CD14-positive monocyte (primary cell): ENCODE results near the gene NHERF2. TPM values are rescaled to one million over a fixed set of nuclear protein-coding genes. Genes with fewer than 3 reads are reported as not detected.
A peak's percentile ranks its signal among the peaks of the same experiment; 100 is the strongest.

ENCODE experiments used
- DNase-seq, 3 donors: peaks; one replicate each; pipeline ENCODE4 v3.0.0-alpha.2; 2011 to 2022
- H2AFZ ChIP-seq: 2 replicates; pipeline ENCODE4 v1.6.0; 2012; ENCODE audit warnings: mild to moderate bottlenecking, low read depth, low read length, inconsistent platforms; ENCODE audit not compliant: insufficient read depth, poor library complexity, severe bottlenecking
- H3K27ac ChIP-seq, 2 donors: 1 replicate in 1 of 2; 2 replicates in 1 of 2; pipeline ENCODE4 v1.5.1; 2012 to 2013; ENCODE audit warnings: low read length in 2 of 2, control low read depth in 1 of 2, inconsistent platforms in 1 of 2, low read depth in 1 of 2, mild to moderate bottlenecking in 1 of 2
- H3K27me3 ChIP-seq, 2 donors: one replicate each; pipeline versions ENCODE4 v1.6.0 to v1.6.1; 2011 to 2013; ENCODE audit warnings: low read length in 2 of 2; ENCODE audit not compliant: control insufficient read depth in 2 of 2, insufficient read depth in 2 of 2
- H3K36me3 ChIP-seq, 2 donors: replicated peaks in 1 of 2; 1 replicate in 1 of 2; 2 replicates in 1 of 2; pipeline versions ENCODE4 v1.5.1 to v1.6.1; 2012 to 2013; ENCODE audit warnings: low read length in 2 of 2, control low read depth in 1 of 2, inconsistent platforms in 1 of 2, mild to moderate bottlenecking in 1 of 2; ENCODE audit not compliant: insufficient read depth in 2 of 2, control insufficient read depth in 1 of 2
- H3K4me1 ChIP-seq, 2 donors: 1 replicate in 1 of 2; 2 replicates in 1 of 2; pipeline versions ENCODE4 v1.5.1 to v1.6.1; 2012 to 2013; ENCODE audit warnings: low read length in 2 of 2, control low read depth in 1 of 2, inconsistent platforms in 1 of 2, mild to moderate bottlenecking in 1 of 2, moderate library complexity in 1 of 2; ENCODE audit not compliant: insufficient read depth in 2 of 2, control insufficient read depth in 1 of 2
- H3K4me2 ChIP-seq: replicated peaks from 2 replicates; pipeline ENCODE3; 2012; ENCODE audit warnings: low read length, moderate library complexity, mild to moderate bottlenecking; ENCODE audit not compliant: poor library complexity, severe bottlenecking; ENCODE audit errors: extremely low read depth
- H3K4me3 ChIP-seq, 3 experiments: fragments of 200-600 bp in 1 of 3; sonication (generic) in 1 of 3; replicated peaks in 1 of 3; 1 replicate in 2 of 3; 2 replicates in 1 of 3; pipeline ENCODE4 v1.5.1; 2011 to 2013; ENCODE audit warnings: low read length in 3 of 3, mild to moderate bottlenecking in 3 of 3, control low read depth in 2 of 3, low read depth in 2 of 3, inconsistent platforms in 1 of 3, moderate library complexity in 1 of 3
- H3K79me2 ChIP-seq: 2 replicates; pipeline ENCODE4 v1.6.0; 2012; ENCODE audit warnings: mild to moderate bottlenecking, control low read depth, inconsistent platforms, low read length, moderate library complexity; ENCODE audit not compliant: insufficient read depth
- H3K9ac ChIP-seq: 2 replicates; pipeline ENCODE4 v1.6.0; 2017; ENCODE audit warnings: low read length, mild to moderate bottlenecking; ENCODE audit not compliant: insufficient read depth, poor library complexity, severe bottlenecking
- H3K9me3 ChIP-seq, 2 donors: replicated peaks in 1 of 2; 1 replicate in 1 of 2; 2 replicates in 1 of 2; pipeline versions ENCODE4 v1.5.1 to v1.6.1; 2012 to 2013; ENCODE audit warnings: low read length in 2 of 2, control low read depth in 1 of 2; ENCODE audit not compliant: control insufficient read depth in 1 of 2, insufficient read depth in 1 of 2
- H4K20me1 ChIP-seq: 2 replicates; pipeline ENCODE4 v1.6.0; 2012; ENCODE audit warnings: mild to moderate bottlenecking, low read length, control low read depth, moderate library complexity; ENCODE audit not compliant: insufficient read depth
- H3K27ac Mint-ChIP-seq, 7 donors: one replicate each; pipeline ENCODE4 v1.8.0; 2020; ENCODE audit warnings: mild to moderate bottlenecking in 7 of 7, mixed read lengths in 7 of 7, moderate library complexity in 6 of 7, inconsistent platforms in 2 of 7
- H3K27me3 Mint-ChIP-seq, 3 donors: one replicate each; pipeline ENCODE4 v1.8.0; 2021 to 2022; ENCODE audit warnings: low read depth in 3 of 3, mild to moderate bottlenecking in 3 of 3, mixed read lengths in 3 of 3, moderate library complexity in 3 of 3, inconsistent platforms in 1 of 3
- H3K36me3 Mint-ChIP-seq, 2 donors: one replicate each; pipeline ENCODE4 v1.8.0; 2020; ENCODE audit warnings: mixed read lengths in 2 of 2, inconsistent platforms in 1 of 2, mild to moderate bottlenecking in 1 of 2
- H3K4me1 Mint-ChIP-seq: one replicate; pipeline ENCODE4 v1.8.0; 2020; ENCODE audit warnings: mild to moderate bottlenecking, mixed read lengths
- H3K4me3 Mint-ChIP-seq, 2 donors: one replicate each; pipeline ENCODE4 v1.8.0; 2020; ENCODE audit warnings: mild to moderate bottlenecking in 2 of 2, mixed read lengths in 2 of 2, moderate library complexity in 1 of 2
- H3K9me3 Mint-ChIP-seq, 7 donors: one replicate each; pipeline ENCODE4 v1.8.0; 2020 to 2022; ENCODE audit warnings: mixed read lengths in 7 of 7, mild to moderate bottlenecking in 6 of 7, moderate library complexity in 6 of 7, inconsistent platforms in 2 of 7
- WGBS: methylation state at CpG from one replicate; pipeline ENCODE4 v1.1.5; 2013; ENCODE audit warnings: missing lambda C conversion rate; ENCODE audit not compliant: insufficient coverage; 5-methylcytosine and 5-hydroxymethylcytosine counted together
- intact Hi-C, 2 donors: fragments of 100-400 bp; cut with micrococcal nuclease; formaldehyde crosslinking; loops; one replicate each; pipeline versions ENCODE4 v1.15.0 to v1.15.1; 2023
- polyA plus RNA-seq, 3 donors: library from polyadenylated mRNA; depleted of rRNA in 1 of 3; unstranded in 2 of 3; stranded (reverse) in 1 of 3; fragments of 300-500 nt in 2 of 3; fragments of >200 nt in 1 of 3; fragmentation: Illumina TruSeq in 2 of 3; gene quantifications; 1 replicate in 2 of 3; 2 replicates in 1 of 3; pipeline ENCODE4 v1.2.3, GENCODE V29; 2012 to 2021
- TF ChIP-seq, protein P1 (sequence below): fragments of 200-600 bp; IDR thresholded peaks from one replicate; pipeline ENCODE4 v1.8.0; 2022; ENCODE audit warnings: antibody characterized with exemption, mild to moderate bottlenecking

Gene NHERF2
- polyA plus RNA-seq, 3 donors = 0.66 to 8.2 (median 0.78) TPM

DNA sequence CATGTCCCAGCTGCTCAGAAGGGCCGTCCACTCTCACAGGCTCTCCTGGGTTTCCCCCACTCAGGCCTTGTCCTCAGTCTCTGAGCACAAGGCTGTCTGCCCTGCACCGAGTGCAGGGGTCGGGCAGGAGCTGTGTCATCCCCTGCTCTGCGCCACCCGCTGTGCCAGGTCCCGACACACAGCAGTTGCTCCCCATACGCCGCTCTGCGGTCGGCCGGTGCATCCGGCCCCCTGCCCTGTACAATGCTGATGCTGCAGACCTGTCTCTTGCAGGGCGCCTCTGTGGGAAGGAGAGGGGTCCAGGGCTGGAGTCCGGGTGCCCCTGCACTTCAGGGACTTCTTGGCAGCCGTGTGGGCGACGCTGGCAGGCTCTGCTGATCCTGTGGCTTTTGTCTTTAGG is 27.2 kb downstream of the NHERF2 start:
- no peaks in the 10 kb centered on the region for H4K20me1 ChIP-seq
- H3K27ac ChIP-seq = no peak overlapping the region
- Mint-ChIP-seq H3K9me3 (no peaks in the 10 kb centered on the region), H3K27ac (peak overlapping the region in 1 of 7 donors; percentile 38), H3K27me3 (peaks cover 0 to 2% (median 0%) of the 10 kb centered on the region in 3 donors), H3K4me3 (no peak overlapping the region), H3K36me3 (peaks cover 69 to 85% of the 10 kb centered on the region in 2 donors), H3K4me1 (peaks cover 2% of the 10 kb centered on the region)
- no peak overlapping the region for H3K9ac ChIP-seq
- WGBS = 99% methylated on average over 17 of the region's 17 CpGs
- peaks cover 0 to 2% of the 10 kb centered on the region in 2 donors for H3K4me1 ChIP-seq
- intact Hi-C loops = no loop called here
- no peak overlapping the region for H2AFZ ChIP-seq
- H3K27me3 ChIP-seq = no peaks in the 10 kb centered on the region
- H3K4me2 ChIP-seq = no peak overlapping the region
- H3K79me2 ChIP-seq = peaks cover 3% of the 10 kb centered on the region
- no peak overlapping the region for H3K4me3 ChIP-seq
- H3K9me3 ChIP-seq = no peaks in the 10 kb centered on the region
- peaks cover 55 to 85% of the 10 kb centered on the region in 2 donors for H3K36me3 ChIP-seq
- TF ChIP-seq, protein P1, sequence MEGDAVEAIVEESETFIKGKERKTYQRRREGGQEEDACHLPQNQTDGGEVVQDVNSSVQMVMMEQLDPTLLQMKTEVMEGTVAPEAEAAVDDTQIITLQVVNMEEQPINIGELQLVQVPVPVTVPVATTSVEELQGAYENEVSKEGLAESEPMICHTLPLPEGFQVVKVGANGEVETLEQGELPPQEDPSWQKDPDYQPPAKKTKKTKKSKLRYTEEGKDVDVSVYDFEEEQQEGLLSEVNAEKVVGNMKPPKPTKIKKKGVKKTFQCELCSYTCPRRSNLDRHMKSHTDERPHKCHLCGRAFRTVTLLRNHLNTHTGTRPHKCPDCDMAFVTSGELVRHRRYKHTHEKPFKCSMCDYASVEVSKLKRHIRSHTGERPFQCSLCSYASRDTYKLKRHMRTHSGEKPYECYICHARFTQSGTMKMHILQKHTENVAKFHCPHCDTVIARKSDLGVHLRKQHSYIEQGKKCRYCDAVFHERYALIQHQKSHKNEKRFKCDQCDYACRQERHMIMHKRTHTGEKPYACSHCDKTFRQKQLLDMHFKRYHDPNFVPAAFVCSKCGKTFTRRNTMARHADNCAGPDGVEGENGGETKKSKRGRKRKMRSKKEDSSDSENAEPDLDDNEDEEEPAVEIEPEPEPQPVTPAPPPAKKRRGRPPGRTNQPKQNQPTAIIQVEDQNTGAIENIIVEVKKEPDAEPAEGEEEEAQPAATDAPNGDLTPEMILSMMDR = no peak
- DNase-seq = no peak

- H3K9ac ChIP-seq = no peak overlapping the region
- no peaks in the 10 kb centered on the region for H3K9me3 ChIP-seq
- no peak overlapping the region for H2AFZ ChIP-seq
- intact Hi-C loops = no loop called here
- H3K79me2 ChIP-seq = no peaks in the 10 kb centered on the region
- Mint-ChIP-seq H3K9me3 (no peaks in the 10 kb centered on the region), H3K36me3 (peaks cover 69 to 90% of the 10 kb centered on the region in 2 donors), H3K4me3 (no peak overlapping the region), H3K4me1 (no peaks in the 10 kb centered on the region), H3K27me3 (peaks cover 0 to 2% (median 0%) of the 10 kb centered on the region in 3 donors), H3K27ac (no peak overlapping the region)
- H3K27ac ChIP-seq = no peak overlapping the region
- TF ChIP-seq, protein P1 = no peak
- H4K20me1 ChIP-seq = no peaks in the 10 kb centered on the region
- H3K4me2 ChIP-seq = no peak overlapping the region
- no peak overlapping the region for H3K4me3 ChIP-seq
- peaks cover 55 to 89% of the 10 kb centered on the region in 2 donors for H3K36me3 ChIP-seq
- DNase-seq = no peak
- no peaks in the 10 kb centered on the region for H3K27me3 ChIP-seq
- no peaks in the 10 kb centered on the region for H3K4me1 ChIP-seq
- WGBS = 94% methylated on average over 23 of the region's 29 CpGs
These were observed 28.0 kb downstream of the NHERF2 start for GRCh38 chr16:2054543-2055245.
